Mucosa of descending colon (tissue), 3 donors: ENCODE data around the gene PCYT1B. TPM values are rescaled to one million over a fixed set of nuclear protein-coding genes. Genes with fewer than 3 reads are reported as not detected.

Experiments
- ATAC-seq: fragments of 200-7000 bp; cut with Tn5 transposase; one replicate; pipeline ENCODE4 v1.9.1; 2020; ENCODE audit warnings: mild to moderate bottlenecking, moderate library complexity
- DNase-seq, 3 donors: peaks; one replicate each; pipeline ENCODE4 v3.0.0-alpha.2; 2020
- H3K36me3 ChIP-seq: fragments of 200-600 bp; one replicate; pipeline ENCODE4 v1.8.0; 2021; ENCODE audit warnings: low read depth, mild to moderate bottlenecking
- H3K4me1 ChIP-seq: fragments of 200-600 bp; one replicate; pipeline ENCODE4 v1.8.0; 2021; ENCODE audit warnings: low read depth, mild to moderate bottlenecking
- H3K4me3 ChIP-seq: fragments of 200-600 bp; one replicate; pipeline ENCODE4 v1.8.0; 2021; ENCODE audit warnings: mild to moderate bottlenecking
- H3K9me3 ChIP-seq: fragments of 200-600 bp; one replicate; pipeline ENCODE4 v1.8.0; 2021; ENCODE audit warnings: mild to moderate bottlenecking
- CTCF ChIP-seq: fragments of 200-600 bp; IDR thresholded peaks from one replicate; pipeline ENCODE4 v1.8.0; 2022; ENCODE audit warnings: antibody characterized with exemption, mild to moderate bottlenecking
- intact Hi-C, 2 donors: fragments of 100-400 bp; cut with DNase I in 1 of 2; cut with micrococcal nuclease in 1 of 2; formaldehyde crosslinking; loops; one replicate each; pipeline versions ENCODE4 v1.11.0 to v1.11.1; 2022; cut with DNase I, micrococcal nuclease
- total RNA-seq, 3 donors: library from RNA; stranded (reverse); fragmentation: NEBNext Ultra II Directional in 2 of 3; extraction: Animal tissue kit (Norgen Biotek cat#: 25700) in 2 of 3; gene quantifications; one replicate each; pipeline versions ENCODE4 v1.2.1 to v1.2.4, GENCODE V29; 2021 to 2023
- donor health status: DM: no; HTN: no; CAD: no; lungs with moderate emphysema.
- donor health status: DM: no; HTN: no; CAD: no.
- donor health status: DM: no; HTN: yes; CAD: no.

The PCYT1B gene
- total RNA-seq, 3 donors from 2014 or later: 0.39 to 2.4 TPM; not detected in 1

DNA sequence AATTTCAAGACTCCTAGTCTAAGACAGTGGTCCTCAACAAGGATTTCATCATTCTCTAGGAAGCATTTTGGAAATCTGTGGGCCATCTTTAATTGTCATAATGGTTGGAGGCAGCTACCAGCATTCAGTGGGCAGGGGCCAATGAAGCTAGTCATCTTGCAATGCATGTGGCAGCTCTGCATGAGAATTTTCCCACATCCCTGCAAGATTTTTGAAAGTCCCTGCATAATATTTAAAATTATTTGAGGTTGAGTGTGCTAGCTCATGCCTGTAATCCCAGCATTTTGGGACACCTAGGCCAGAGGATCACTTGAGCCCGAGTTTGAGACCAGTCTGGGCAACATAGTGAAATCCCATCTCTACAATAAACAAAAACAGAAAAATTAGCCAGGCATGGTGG, 44.0 kb downstream of the PCYT1B start:
- H3K4me3 ChIP-seq: no peak overlapping the region
- no peak for TF ChIP-seq CTCF
- intact Hi-C loops: no loop called here
- ATAC-seq: no peak
- no peaks in the 10 kb centered on the region for H3K36me3 ChIP-seq
- DNase-seq: no peak
- H3K4me1 ChIP-seq: no peaks in the 10 kb centered on the region
- no peaks in the 10 kb centered on the region for H3K9me3 ChIP-seq

DNA sequence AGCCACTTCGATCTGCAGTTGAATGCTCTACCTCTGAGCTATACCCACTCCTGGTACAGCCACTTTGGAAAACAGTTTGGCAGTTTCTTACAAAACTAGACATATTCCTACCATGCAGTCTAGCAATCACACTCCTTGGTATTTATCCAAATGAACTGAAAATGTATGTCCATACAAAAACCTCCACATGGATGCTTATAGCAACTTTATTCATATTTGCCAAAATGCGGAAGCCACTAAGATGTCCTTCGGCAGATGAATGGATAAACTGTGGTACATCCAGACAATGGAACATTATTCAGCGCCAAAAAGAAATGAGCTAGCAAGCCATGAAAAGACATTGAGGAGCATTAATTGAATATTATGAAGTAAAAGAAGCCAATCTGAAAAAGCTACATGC, 45.3 kb downstream of the PCYT1B start:
- intact Hi-C loops: no loop called here
- no peak overlapping the region for H3K4me3 ChIP-seq
- H3K36me3 ChIP-seq: no peaks in the 10 kb centered on the region
- ATAC-seq: no peak
- H3K9me3 ChIP-seq: no peaks in the 10 kb centered on the region
- DNase-seq: no peak
- no peak for TF ChIP-seq CTCF
- no peaks in the 10 kb centered on the region for H3K4me1 ChIP-seq

DNA sequence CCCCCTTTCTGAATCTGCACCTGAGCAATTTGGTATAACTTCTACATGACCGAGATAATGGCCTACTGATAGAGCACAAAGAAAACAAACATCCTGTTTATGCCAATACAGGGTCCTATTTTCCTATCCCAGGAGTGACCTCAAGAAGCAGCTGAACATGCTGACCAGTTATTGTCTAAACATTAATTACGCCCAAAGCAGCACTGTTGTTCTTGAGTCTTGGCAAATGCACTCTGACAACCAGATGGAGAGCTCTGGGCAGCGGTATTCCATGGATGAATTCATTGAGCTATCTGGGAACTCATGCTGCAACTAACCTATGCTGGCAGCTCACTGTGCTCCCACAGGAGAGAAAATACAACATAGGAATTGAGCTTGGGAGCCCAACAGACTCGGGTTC, 52.6 kb downstream of the PCYT1B start:
- DNase-seq: no peak

GRCh38 chrX:24590111-24590510, 57.0 kb downstream of the PCYT1B start:
- no peak for TF ChIP-seq CTCF
- intact Hi-C loops: no loop called here
- Histone ChIP-seq H3K4me3 (no peak overlapping the region), H3K36me3 (no peaks in the 10 kb centered on the region), H3K4me1 (no peaks in the 10 kb centered on the region), H3K9me3 (no peaks in the 10 kb centered on the region)
- ATAC-seq (no peak), DNase-seq (no peak)

More for the DNA sequence above, 52.6 kb downstream of the PCYT1B start:
- no peaks in the 10 kb centered on the region for H3K4me1 ChIP-seq
- ATAC-seq: no peak
- no peaks in the 10 kb centered on the region for H3K9me3 ChIP-seq
- H3K4me3 ChIP-seq: no peak overlapping the region
- intact Hi-C loops: no loop called here
- H3K36me3 ChIP-seq: no peaks in the 10 kb centered on the region
- TF ChIP-seq CTCF: no peak

- no peak for DNase-seq
- no peak overlapping the region for H3K4me3 ChIP-seq
- intact Hi-C loops: no loop called here
- H3K4me1 ChIP-seq: no peaks in the 10 kb centered on the region
- no peaks in the 10 kb centered on the region for H3K36me3 ChIP-seq
- no peaks in the 10 kb centered on the region for H3K9me3 ChIP-seq
- TF ChIP-seq CTCF: no peak
- ATAC-seq: no peak
These were observed 70.1 kb downstream of the PCYT1B start for GRCh38 chrX:24577091-24577490.

DNA sequence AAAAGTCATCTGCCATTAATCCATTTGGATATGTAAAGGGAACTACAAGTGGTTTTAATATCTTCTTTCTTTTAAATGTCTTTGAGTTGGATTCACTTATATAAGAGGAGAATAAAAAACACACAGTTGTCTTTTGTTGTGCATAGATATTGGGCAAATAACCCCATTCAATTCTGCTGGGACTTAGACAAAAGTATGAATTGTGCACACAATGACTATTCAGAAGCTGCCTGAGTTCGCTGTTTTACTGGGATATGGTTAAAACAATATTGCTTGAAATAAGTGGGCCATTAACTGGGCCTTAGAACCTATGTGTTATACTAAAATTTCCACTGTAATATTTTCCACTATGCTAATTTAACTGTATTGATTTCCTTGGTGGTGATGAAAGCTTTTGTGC, 71.7 kb downstream of the PCYT1B start:
- Histone ChIP-seq H3K4me3 (no peak overlapping the region), H3K9me3 (no peaks in the 10 kb centered on the region), H3K4me1 (no peaks in the 10 kb centered on the region), H3K36me3 (no peaks in the 10 kb centered on the region)
- DNase-seq (no peak), ATAC-seq (no peak)
- intact Hi-C loops: no loop called here
- TF ChIP-seq CTCF: no peak
